Measurements from ENCODE around the gene ITGA1.
"Not testable (repeated sequence)": the region's sequence is repeated elsewhere in the genome, so short reads cannot be mapped to it uniquely, and the experiment has no call there.

ITGA1 gene

GRCh38 chr5:52811067-52811749, 23.5 kb downstream of the ITGA1 start:
- H3K4me3 ChIP-seq (ENCODE audit: low read depth, low read length): no peak overlapping the region
- TF ChIP-seq CTCF (IDR thresholded peaks at IDR 0.05; ENCODE audit: insufficient read depth, low read depth, low read length, missing control alignments): no peak
- no peak for DNase-seq (ENCODE audit: low read depth)

- no peak for TF ChIP-seq CTCF (IDR thresholded peaks at IDR 0.05; ENCODE audit: insufficient read depth, low read depth, low read length, missing control alignments)
- H3K4me3 ChIP-seq (ENCODE audit: low read depth, low read length): no peak overlapping the region
- no peak for DNase-seq (ENCODE audit: low read depth)
These were observed 26.8 kb downstream of the ITGA1 start for GRCh38 chr5:52814352-52815148.

GRCh38 chr5:52817818-52818217, 30.1 kb downstream of the ITGA1 start:
- no peak for TF ChIP-seq CTCF (IDR thresholded peaks at IDR 0.05; ENCODE audit: insufficient read depth, low read depth, low read length, missing control alignments)
- H3K4me3 ChIP-seq (ENCODE audit: low read depth, low read length): no peak overlapping the region
- DNase-seq (ENCODE audit: low read depth): no peak

GRCh38 chr5:52818360-52818759, 30.6 kb downstream of the ITGA1 start:
- no peak for TF ChIP-seq CTCF (IDR thresholded peaks at IDR 0.05; ENCODE audit: insufficient read depth, low read depth, low read length, missing control alignments)
- no peak overlapping the region for H3K4me3 ChIP-seq (ENCODE audit: low read depth, low read length)
- DNase-seq (ENCODE audit: low read depth): no peak

- H3K4me3 ChIP-seq (ENCODE audit: low read depth, low read length): not testable (repeated sequence)
These were observed 31.1 kb downstream of the ITGA1 start for GRCh38 chr5:52818807-52819206.

GRCh38 chr5:52821901-52822300, 34.2 kb downstream of the ITGA1 start:
- H3K4me3 ChIP-seq (ENCODE audit: low read depth, low read length): no peak overlapping the region
- DNase-seq (ENCODE audit: low read depth): no peak
- no peak for TF ChIP-seq CTCF (IDR thresholded peaks at IDR 0.05; ENCODE audit: insufficient read depth, low read depth, low read length, missing control alignments)

More at GRCh38 chr5:52818807-52819206, 31.1 kb downstream of the ITGA1 start:
- not testable (repeated sequence) for DNase-seq (ENCODE audit: low read depth)

GRCh38 chr5:52822437-52822836, 34.7 kb downstream of the ITGA1 start:
- H3K4me3 ChIP-seq (ENCODE audit: low read depth, low read length): no peak overlapping the region
- no peak for DNase-seq (ENCODE audit: low read depth)

More at GRCh38 chr5:52822437-52822836, 34.7 kb downstream of the ITGA1 start:
- no peak for TF ChIP-seq CTCF (IDR thresholded peaks at IDR 0.05; ENCODE audit: insufficient read depth, low read depth, low read length, missing control alignments)
